ENCODE measurements around the gene LTBP1.

- TF ChIP-seq CTCF (conservative IDR thresholded peaks at IDR 0.05 in 1 of 2, IDR thresholded peaks at IDR 0.05 in 1 of 2; ENCODE audit: extremely low read depth in 1 of 2, insufficient read depth in 1 of 2, low read depth in 1 of 2, low read length in 2 of 2), result no peak
- no peak for TF ChIP-seq EZH2 (IDR thresholded peaks at IDR 0.05; ENCODE audit: borderline replicate concordance, low read length)
These were observed 495.9 kb downstream of the LTBP1 start for GRCh38 chr2:33442528-33443079.
